Jurkat, Clone E6-1 (cell line): Measurements from ENCODE around the gene CNTNAP2.

Experiments used
- DNase-seq: peaks from one replicate; pipeline ENCODE4 v3.0.0-alpha.2; 2011; ENCODE audit warnings: low read depth, low spot score
- H3K4me3 ChIP-seq: 2 replicates; pipeline ENCODE4 v1.5.1; 2011; ENCODE audit warnings: mild to moderate bottlenecking, low read length, control low read depth, moderate library complexity

CNTNAP2 gene

DNA sequence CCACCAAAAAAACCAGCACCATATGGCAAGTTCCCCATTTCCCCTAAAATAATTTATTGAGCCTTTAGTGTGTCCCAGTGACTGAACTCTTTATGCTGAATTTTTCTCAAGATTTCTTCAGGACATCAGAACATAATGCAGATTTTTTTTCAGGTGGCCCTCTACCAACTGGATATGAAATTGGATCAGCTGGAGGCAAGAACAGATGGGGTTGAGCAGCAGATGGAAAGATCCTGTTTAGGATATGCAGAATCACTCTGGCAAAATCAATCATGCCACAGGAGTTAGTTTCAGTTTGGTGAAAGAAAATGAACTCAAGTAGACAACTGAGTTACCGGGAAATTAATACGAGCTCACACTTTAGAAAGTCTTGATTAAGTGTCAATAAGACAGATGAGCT lies 1712.4 kb downstream of the CNTNAP2 start:
- no peak for DNase-seq
- no peak overlapping the region for H3K4me3 ChIP-seq

DNA sequence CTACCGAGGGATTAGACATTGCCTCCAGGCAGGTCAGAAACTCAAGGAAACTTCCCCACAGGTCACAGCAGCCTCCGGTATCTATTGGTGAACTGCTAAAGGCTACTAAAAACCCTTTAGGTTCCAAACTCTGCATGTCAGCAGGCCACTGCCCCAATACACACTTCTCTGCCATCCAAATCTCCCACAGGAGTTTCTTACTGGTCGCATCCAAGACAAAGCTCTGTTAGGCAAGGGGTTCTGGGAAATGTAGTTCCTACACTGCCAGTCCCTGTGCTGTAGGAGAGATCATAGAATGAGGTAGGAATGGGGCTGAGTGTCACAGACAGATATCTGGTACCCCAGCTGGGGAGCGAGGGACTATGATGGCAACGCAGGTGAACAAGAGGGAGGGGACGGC lies 1717.0 kb downstream of the CNTNAP2 start:
- H3K4me3 ChIP-seq: no peak overlapping the region
- DNase-seq: no peak

DNA sequence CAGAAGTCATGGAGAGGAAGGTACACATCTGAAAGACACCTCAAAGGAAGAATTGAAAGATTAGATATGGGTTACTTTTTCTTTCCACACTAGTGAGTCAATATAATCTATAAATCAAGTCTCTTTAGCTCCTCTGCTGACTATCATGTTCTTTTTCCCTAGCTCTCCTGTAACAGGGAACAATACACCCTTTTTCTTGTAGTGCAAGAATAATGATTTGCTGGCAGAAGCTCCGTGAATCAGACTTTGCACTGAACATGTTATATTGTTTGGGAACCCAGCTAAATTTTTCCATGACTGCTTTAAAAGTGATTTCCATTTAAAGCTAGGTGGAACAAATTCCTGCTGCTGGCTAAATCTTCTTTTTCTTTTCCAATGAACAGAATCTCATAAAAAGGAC lies 1717.4 kb downstream of the CNTNAP2 start:
- no peak overlapping the region for H3K4me3 ChIP-seq
- DNase-seq: no peak

DNA sequence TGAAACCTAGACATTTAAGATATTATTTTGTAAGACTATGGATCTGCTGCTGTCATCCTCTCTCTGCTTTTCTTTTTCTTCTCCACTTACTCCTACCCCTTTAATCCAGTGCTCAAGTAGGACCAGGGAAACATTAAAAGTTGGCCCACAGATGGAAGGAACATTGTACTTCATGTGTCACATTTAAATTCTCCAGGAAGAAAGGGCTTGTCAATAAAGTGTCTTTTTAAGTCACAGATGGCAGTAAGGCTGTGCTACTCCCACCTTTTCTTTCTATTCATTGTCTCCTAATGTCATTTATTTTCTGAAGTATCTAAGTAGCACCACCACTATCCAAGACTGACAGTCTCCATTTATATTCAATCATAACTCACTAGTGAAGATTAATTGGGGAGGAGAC lies 1736.2 kb downstream of the CNTNAP2 start:
- no peak overlapping the region for H3K4me3 ChIP-seq
- DNase-seq: no peak

DNA sequence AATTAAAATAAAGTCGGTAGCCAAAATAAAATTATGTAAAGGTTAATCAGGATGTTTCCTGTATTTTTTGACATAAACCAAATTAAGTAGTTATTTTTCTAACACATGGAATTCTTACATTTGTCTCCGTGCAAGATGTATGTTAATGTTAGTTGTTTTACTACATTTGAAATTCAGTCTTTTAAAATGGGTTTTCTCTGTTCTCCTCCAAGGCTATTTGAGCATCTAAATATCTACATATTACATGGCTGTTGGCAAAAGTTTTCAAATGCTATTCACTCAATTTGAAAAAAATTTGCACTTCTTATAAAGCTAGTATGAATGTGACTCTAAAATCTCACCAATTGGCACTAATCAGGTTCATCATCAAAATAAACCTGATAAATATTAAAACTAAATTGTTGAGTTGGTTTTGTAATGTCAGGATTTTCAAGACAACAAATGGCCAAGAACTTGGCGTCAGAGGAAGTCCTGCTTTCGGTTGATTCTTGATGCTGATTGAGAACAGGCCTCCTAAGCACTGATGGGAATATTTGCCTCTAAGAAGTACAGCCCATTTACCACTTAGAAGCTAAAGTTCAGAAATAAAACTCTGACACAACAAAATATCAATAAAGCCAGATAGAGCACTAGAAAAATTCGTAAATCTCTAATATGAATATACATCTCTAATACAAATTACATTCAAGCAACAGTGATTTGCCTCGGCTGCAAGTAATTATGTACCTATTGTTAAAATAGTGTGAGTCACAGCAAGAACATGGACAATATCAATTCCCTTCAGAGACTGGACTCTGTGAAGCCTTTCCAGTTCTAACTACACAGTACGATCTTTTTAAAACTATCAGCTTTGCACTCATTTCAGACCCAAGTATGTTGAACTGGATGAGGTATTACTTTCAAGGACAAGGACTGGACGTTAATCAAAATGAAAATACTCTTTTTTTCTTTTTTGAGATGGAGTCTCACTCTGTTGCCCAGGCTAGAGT lies 1740.8 kb downstream of the CNTNAP2 start:
- DNase-seq: no peak
- no peak overlapping the region for H3K4me3 ChIP-seq

DNA sequence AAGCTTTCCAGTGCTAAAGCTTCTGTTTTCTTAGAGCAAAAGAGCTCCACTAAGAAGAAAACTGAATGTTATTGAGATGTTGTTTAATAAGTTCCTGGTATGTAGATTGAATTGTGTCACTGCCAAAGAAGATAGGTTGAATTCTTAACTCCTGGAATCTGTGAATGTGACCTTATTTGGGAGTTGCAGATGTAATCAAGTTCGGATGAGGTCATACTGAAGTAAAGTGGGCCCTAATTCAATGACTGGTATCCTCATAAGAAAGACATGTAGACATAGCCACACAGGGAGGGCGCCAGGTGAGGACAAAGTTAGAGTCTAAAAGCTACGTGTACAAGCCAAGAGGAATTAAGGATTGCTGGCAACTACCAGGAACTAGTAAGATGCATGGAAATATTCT lies 1741.8 kb downstream of the CNTNAP2 start:
- no peak for DNase-seq
- no peak overlapping the region for H3K4me3 ChIP-seq

DNA sequence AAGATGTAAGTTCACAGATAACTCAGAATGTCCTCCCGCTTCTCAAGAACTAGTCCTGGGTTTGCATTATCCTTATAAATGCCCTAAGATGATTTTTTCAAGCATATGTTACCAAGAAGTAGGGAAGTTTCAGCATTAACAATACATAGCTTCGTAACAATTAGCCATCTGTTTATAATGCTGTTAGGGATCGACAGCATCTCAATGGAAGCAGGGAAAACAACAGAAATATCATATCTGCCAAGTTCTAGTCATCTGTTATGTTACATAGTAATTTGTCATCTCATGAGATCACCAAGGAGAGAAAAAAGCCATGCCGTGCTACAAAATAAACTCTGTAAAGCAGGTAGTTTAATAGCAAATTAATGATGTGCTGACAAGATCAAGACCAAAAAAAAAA lies 1742.4 kb downstream of the CNTNAP2 start:
- no peak overlapping the region for H3K4me3 ChIP-seq
- no peak for DNase-seq

DNA sequence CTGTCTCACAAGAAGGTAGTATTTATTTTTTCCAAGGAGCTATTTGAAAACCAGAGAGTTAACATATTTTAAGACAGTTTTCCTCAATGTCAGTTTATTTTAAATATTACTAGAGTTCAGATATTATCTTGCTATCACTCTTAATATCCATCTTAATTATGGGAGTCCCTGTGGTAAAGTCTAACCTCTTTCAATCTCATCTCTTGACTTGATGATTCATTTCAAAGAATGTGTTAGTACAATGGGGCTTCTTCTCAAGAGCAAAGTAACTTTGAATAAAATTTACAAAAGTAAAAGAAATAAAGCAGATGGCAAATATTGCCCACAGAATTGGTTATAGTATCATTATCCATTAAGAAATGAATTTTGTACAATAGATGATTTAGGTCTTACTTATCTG lies 1742.9 kb downstream of the CNTNAP2 start:
- DNase-seq: no peak
- H3K4me3 ChIP-seq: no peak overlapping the region

DNA sequence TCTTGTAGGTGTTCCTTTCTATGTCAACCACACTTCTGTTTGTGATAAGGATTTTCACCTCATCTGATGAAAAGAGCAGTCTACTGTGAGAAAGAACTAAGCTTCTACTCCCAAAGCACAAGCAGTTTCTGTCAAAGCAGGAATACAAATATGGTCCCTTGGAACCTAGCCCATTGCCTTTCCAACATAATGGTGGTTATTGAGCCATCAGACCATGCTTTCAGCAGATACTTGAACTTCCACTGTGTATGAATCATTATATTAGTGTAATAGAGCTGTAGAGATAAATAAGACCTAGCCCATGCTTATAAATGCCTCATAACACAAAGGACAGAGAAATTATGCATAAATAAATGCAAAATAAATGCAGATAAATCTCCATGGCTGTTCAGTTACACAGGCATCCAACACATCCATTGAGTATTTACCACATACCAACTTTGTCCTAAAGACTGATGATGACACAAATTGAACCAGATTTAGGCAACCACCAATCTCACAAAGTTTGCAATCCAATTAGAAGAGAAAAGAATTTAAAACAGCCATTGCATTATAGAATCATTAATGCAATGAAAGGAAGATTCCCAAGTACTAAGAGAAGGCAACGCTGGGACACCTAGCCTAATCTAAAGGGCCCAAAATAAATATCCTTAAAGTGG lies 1744.6 kb downstream of the CNTNAP2 start:
- DNase-seq: no peak
- H3K4me3 ChIP-seq: no peak overlapping the region

DNA sequence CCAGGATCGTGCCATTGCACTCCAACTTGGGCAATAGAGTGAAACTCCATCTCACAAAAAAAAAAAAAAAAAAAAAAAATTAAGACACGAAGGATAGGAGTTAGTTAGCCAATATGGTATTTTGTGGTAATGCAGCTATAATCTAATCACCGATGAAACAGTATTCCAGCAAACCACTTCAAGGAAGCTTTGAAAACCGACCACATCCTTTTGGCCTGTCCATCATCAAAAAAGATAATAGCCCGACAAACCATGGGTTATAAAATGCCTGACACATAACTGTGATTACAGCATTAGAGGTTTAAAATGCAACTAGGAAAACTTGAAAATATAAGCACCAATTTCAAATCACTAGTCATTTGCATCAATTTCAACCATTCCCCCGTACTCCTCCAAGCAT lies 1745.3 kb downstream of the CNTNAP2 start:
- no peak for DNase-seq
- H3K4me3 ChIP-seq: no peak overlapping the region

DNA sequence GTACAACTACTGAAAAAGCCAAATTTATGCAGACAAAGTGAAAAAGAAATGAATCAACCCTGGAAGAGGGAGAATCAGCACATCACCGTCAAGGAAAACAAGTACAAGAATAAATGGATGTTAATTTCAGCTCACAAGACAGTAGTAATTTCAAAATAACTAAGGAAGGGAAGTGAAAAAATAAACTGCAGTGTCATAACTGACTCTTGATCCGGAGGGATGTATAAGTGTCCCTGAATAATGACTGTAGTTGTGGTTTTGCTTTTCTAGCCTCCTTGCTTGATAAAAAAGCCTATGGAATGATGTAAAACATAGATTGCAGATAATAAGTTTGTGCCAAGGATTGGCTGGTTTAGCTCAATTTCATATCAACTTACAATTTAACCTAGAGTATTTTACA lies 1752.9 kb downstream of the CNTNAP2 start:
- DNase-seq: no peak
- no peak overlapping the region for H3K4me3 ChIP-seq

DNA sequence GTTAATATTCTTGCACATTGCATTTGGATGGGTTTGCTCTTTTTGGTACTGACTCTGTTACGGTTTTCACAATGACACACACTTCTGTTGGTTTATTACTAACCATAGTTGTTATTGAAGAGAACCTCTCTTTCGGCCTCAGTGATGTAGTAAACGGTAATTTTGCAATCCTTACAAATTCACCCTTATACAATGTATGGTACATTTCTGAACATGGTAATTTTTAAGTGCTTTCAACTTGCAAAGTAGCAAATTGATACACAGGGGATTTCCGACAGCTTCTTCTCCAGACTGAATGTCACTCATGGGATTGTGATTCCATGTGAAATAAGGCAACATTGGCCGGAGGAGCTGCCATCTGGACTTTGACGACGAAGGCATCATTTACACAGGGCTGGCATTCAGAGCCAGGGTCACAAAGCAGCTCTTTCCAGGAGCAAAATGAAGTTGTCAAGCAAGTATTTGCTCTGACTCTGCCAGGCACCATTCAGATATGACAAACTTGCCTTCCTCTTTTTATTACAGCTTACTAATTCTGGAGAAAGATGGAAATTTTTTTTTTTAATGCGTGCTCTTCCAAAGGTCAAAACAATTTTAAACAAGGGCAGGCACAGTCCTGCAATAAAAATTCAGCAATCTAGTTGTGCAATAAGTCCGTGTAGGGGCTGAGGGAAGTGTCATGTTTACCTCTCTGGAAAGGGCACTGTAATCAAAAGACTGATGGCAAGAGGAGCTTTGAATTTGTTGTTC lies 1762.5 kb downstream of the CNTNAP2 start:
- no peak overlapping the region for H3K4me3 ChIP-seq
- no peak for DNase-seq

DNA sequence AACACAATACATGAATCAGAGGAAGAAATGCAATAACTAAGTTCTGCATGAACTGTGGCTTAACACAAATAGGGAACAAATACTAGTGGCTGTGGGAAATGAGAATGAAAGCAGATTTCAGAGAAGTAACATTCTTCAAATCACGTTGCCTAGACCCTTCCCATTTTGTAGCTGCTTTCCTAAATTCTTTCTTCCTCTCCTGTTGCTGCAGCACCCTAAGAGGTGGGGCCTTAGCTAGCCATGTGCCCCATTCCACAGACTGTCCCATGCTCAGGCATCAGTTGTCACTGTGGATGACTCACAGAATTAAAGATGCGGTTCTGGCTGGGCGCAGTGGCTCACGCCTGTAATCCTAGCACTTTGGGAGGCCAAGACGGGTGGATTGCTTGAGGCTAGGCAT lies 1769.3 kb downstream of the CNTNAP2 start:
- H3K4me3 ChIP-seq: no peak overlapping the region
- no peak for DNase-seq

DNA sequence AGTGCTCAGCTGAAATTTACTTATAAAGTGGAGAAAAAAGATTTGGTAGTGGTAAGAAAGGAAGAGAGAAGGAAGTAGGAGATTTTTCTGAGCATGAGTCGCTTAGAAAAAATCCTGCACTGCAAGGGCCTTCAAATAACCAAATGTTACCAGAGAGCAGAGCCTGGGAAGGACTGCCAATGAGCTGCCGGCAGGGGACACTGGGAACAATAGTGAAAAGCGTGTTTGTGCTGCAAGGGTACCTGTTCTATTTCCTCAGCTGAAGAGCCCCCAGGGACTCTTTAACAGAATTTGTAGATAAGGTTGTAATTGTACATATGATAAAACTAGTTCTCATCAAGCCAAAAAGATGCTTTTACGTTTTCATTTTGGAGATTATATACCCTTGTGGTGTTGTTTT lies 1777.7 kb downstream of the CNTNAP2 start:
- DNase-seq: no peak
- H3K4me3 ChIP-seq: no peak overlapping the region

DNA sequence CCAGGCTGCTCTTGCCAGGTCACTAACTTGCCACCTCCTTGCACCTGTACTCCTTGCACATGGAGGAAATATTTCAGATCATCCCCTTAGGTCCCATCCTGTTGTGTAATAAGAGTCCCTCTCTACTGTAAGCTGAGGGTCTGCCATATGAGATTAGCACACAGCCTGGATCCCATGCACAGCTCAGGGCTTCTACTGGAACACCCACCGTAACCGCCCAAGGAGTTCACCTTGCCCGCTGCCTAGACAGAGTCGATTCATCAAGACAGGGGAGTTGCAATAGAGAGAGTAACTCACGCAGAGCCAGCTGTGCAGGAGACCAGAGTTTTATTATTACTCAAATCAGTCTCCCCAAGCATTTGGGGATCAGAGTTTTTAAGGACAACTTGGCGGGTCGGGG lies 1779.5 kb downstream of the CNTNAP2 start:
- no peak overlapping the region for H3K4me3 ChIP-seq
- DNase-seq: no peak

DNA sequence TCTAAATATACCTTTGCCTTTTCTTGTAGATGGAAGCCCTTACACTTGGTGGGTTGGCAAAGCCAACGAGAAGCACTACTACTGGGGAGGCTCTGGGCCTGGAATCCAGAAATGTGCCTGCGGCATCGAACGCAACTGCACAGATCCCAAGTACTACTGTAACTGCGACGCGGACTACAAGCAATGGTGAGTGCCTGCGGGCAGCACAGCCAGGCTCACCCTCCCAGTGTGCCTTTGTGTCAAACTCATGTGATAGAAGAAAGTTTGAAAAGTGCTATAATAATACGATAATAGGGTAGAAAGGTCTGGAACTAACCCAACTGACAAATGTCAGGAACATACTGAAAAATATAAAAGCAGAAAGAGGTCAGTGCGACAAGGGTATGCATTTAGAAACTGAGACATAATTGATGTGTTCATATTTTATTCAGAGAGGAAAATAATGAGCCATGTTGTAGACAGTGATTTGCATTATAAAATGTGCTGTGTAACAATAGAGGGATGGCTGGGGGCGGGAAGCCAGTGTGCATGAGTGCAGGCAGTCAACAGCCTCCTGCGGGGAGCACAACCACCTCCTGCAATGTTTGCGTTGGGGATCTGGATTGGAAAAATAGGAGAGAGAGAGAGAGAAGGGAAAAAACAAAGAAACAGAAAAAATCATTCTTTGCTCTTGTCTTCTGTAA lies 1787.1 kb downstream of the CNTNAP2 start:
- DNase-seq: no peak
- H3K4me3 ChIP-seq: no peak overlapping the region

DNA sequence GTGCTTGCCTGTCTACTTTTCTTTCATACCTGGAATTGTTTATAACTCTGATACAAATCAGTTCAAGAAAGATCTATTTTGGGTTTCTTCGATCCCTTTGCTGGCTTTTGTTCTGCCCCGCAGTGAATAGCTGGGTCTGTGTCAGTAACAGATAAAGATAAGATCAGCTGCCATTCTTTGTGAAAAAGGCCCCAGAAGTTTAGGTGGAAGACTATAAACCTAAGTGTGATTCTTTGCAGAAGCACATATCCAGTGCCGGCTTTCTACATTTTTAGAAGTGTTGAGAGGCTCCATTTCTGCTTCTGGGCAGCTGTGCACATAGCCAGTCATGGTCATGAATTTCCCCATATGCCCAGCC lies 1787.6 kb downstream of the CNTNAP2 start:
- H3K4me3 ChIP-seq: no peak overlapping the region
- DNase-seq: no peak

DNA sequence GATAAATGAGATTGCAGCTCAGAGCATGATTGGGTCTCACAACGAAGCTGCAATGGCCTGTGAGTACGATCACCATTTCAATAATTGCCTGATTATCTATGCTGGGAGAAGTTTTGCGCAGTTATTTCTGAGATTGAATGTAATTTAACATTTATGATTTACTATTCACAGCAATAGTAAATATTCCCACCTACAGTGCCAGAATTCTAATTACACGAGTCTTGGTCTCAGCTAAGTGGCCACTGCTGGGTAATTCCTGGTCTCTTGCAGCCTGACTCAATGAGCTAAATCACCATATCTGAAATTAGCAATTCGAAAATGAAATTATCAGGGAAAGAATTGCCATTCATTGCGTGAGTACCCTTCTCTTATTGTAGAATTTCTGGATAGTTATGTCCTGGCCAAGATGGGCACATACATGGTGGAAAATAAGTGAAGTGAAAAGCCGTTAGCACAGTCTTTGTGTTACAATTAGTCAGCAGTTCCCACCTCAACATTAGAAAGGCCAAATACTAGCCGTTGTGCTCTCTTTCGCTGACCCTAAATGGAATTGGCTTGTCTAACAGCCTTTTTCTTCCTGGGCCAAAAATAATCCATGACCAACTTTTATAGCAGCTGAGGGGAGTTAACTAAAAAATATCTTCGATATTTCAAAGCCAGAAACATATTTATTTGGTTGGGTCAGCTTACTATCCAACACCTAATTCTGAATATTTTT lies 1793.0 kb downstream of the CNTNAP2 start:
- H3K4me3 ChIP-seq: no peak overlapping the region
- DNase-seq: no peak

DNA sequence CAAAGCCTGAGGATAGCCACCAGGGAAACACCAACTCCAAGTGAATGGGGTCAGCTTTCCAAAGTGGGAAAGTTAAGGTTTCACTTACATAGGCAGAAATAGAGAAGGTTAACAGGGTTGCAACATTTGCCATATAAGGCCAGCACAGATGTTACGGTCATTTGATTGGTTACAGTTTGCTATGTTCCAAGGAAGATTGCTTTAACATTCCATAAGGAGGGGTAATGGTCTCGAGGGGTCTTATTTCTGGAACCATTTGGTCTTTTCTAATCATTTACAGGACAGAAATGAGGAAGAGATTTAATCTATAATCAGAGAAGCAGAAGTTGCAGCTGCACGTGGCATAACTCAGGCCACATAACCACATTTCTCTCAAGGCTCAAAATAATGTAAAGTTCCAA lies 1794.6 kb downstream of the CNTNAP2 start:
- no peak for DNase-seq
- H3K4me3 ChIP-seq: no peak overlapping the region
